Heart left ventricle (tissue), 13 donors: ENCODE data around the gene ATP2C1.

Experiments used
- POLR2A ChIP-seq, 2 donors: fragments of 450-650 bp; IDR thresholded peaks; one replicate each; pipeline ENCODE4 v1.6.1; 2017; ENCODE audit warnings: antibody characterized with exemption in 2 of 2, mild to moderate bottlenecking in 2 of 2, moderate library complexity in 2 of 2
- TF ChIP-seq, protein P1 (sequence below), 12 donors: fragments of 200-600 bp; sonication (generic) in 4 of 12; IDR thresholded peaks; one replicate each; pipeline versions ENCODE4 v1.5.0 to v1.8.0; 2018 to 2022; ENCODE audit warnings: antibody characterized with exemption in 12 of 12, mild to moderate bottlenecking in 5 of 12
- donor health status: ischemic (EF 13 %, LVEDD 7.1; RV severe dilation, severe dysfunction).
- donor health status: DM: no; HTN: yes; CAD: no.
- donor health status: DM: no; HTN: no; CAD: no.
- donor health status: ischemic (EF 25% LVEDD 6.9; RV normal size, moderate dysfunction).
- donor health status: ischemic (EF 25% LVEDD 5.7; RV mildly dilated, moderate dysfunction).
- donor health status: ischemic (EF 35%, LVEDD 5.7; RV mildly dilated, moderate dysfunction).
- donor health status: nonischemic (EF 11% LVEDD 7.7; RV severe dilation, severe dysfunction).
- donor health status: DM: yes; HTN: yes; CAD: no.
- donor health status: PGD.
- donor health status: ischemic (EF 29% LVEDD 5.4; RV normal size, mild dysfunction).
- donor health status: nonischemic (EF 23%, LVEDD 6.1; RV moderate dilation, normal function).

DNA sequence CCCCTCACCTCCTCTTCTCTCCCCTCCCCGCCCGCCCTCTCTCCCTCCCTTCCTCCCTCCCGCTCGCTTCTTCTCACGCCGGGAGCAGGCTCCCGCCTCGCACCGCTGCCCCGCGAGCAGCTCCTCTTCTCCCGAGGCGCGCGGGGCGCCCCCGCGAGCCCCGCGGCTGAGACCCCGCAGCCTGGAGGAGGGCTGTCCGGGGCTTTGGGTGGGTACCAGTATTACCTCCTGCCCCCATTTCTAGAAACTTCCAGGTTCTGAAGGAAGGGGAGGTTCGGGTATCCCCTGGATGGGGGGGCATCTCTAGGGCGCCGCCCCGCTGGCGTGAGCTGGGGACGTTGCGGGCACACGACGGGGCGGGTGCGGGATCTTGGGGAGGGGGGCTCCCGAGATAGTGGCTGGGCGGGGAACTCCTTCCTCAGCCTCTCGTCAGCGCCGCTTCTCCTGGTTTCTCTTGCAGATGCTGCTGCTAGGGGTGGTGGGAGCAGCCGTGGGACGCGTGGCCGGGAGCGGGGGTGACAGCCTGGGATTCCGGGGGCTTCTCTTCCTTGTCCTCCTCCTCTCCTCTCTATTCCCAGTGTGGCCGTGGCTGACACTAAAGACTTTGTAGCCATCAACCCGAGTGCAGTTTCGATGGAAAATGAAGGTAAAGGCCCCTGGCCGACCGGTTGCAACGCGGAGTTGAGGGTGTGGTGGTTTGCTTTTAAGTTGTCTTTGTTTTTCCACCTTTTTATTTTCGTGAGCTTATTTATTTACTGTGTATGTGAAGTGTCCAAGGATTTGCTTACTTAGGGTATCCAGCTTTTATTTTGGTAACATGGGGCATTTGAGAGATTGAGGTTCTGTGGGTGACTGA is 474 bp downstream of the ATP2C1 start:
- TF ChIP-seq, protein P1, sequence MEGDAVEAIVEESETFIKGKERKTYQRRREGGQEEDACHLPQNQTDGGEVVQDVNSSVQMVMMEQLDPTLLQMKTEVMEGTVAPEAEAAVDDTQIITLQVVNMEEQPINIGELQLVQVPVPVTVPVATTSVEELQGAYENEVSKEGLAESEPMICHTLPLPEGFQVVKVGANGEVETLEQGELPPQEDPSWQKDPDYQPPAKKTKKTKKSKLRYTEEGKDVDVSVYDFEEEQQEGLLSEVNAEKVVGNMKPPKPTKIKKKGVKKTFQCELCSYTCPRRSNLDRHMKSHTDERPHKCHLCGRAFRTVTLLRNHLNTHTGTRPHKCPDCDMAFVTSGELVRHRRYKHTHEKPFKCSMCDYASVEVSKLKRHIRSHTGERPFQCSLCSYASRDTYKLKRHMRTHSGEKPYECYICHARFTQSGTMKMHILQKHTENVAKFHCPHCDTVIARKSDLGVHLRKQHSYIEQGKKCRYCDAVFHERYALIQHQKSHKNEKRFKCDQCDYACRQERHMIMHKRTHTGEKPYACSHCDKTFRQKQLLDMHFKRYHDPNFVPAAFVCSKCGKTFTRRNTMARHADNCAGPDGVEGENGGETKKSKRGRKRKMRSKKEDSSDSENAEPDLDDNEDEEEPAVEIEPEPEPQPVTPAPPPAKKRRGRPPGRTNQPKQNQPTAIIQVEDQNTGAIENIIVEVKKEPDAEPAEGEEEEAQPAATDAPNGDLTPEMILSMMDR (IDR thresholded peaks at IDR 0.05), result no peak
- TF ChIP-seq POLR2A (IDR thresholded peaks at IDR 0.05), result no peak
